Measurements from ENCODE around the gene IFT122. TPM values are rescaled to one million over a fixed set of nuclear protein-coding genes. Genes with fewer than 3 reads are reported as not detected.
"Not testable (repeated sequence)": the region's sequence is repeated elsewhere in the genome, so short reads cannot be mapped to it uniquely, and the experiment has no call there.

Gene IFT122
- total RNA-seq, 4 donors from 2014 or later: 9.5 to 47.6 (median 24.5) TPM

DNA sequence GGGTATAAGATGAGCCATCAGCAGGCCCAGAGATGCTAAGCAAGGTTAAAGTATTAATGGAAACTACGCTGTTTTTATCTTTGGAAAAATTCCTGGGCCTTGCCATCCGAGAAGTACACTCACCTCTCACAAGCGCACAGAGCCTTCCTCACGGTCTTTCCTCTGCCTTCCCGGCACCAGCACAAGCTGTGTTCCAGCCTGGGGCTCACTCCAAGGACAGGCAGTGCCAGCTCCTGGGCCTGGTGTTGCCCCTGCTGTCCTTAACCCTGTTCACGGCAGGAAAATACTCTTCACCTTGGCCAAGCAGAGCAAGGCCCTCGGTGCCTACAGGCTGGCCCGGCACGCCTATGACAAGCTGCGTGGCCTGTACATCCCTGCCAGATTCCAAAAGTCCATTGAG is 74.1 kb downstream of the IFT122 start:
- Histone ChIP-seq H3K36me3 (peaks cover 83% of the 10 kb centered on the region), H3K4me3 (no peak overlapping the region), H3K27me3 (no peaks in the 10 kb centered on the region), H3K4me1 (no peaks in the 10 kb centered on the region), H3K9me3 (no peaks in the 10 kb centered on the region), H3K27ac (no peak overlapping the region)
- no peak for TF ChIP-seq POLR2AphosphoS5 (IDR thresholded peaks at IDR 0.05)
- no peak for TF ChIP-seq CTCF (IDR thresholded peaks at IDR 0.05)
- no peak for TF ChIP-seq POLR2A (IDR thresholded peaks at IDR 0.05)
- no peak for TF ChIP-seq EP300 (IDR thresholded peaks at IDR 0.05)
- DNase-seq (ENCODE audit: low spot score in 2 of 2): no peak
- WGBS: 83% methylated on average over 10 of the region's 10 CpGs

GRCh38 chr3:129514563-129514962 is 74.5 kb downstream of the IFT122 start:
- Histone ChIP-seq H3K9me3 (no peaks in the 10 kb centered on the region), H3K36me3 (peaks cover 87% of the 10 kb centered on the region), H3K27me3 (no peaks in the 10 kb centered on the region), H3K27ac (no peak overlapping the region), H3K4me1 (no peaks in the 10 kb centered on the region), H3K4me3 (no peak overlapping the region)
- TF ChIP-seq POLR2AphosphoS5 (IDR thresholded peaks at IDR 0.05) (no peak), CTCF (IDR thresholded peaks at IDR 0.05) (no peak), EP300 (IDR thresholded peaks at IDR 0.05) (no peak), POLR2A (IDR thresholded peaks at IDR 0.05) (no peak)
- WGBS: 98% methylated on average over 6 of the region's 6 CpGs
- DNase-seq (ENCODE audit: low spot score in 2 of 2): no peak

GRCh38 chr3:129515108-129515820 is 75.2 kb downstream of the IFT122 start:
- not testable (repeated sequence) for H3K27ac ChIP-seq; H3K4me3 ChIP-seq; H3K4me1 ChIP-seq; DNase-seq (ENCODE audit: low spot score in 2 of 2); H3K9me3 ChIP-seq; H3K27me3 ChIP-seq
- 93% methylated on average over 10 of the region's 25 CpGs for WGBS
- peaks cover 84% of the 10 kb centered on the region for H3K36me3 ChIP-seq

GRCh38 chr3:129515821-129516432 is 75.9 kb downstream of the IFT122 start:
- DNase-seq (ENCODE audit: low spot score in 2 of 2); H3K27me3 ChIP-seq; H3K4me1 ChIP-seq; H3K9me3 ChIP-seq; H3K4me3 ChIP-seq; H3K27ac ChIP-seq: not testable (repeated sequence)
- 74% methylated on average over 3 of the region's 7 CpGs for WGBS
- peaks cover 84% of the 10 kb centered on the region for H3K36me3 ChIP-seq

DNA sequence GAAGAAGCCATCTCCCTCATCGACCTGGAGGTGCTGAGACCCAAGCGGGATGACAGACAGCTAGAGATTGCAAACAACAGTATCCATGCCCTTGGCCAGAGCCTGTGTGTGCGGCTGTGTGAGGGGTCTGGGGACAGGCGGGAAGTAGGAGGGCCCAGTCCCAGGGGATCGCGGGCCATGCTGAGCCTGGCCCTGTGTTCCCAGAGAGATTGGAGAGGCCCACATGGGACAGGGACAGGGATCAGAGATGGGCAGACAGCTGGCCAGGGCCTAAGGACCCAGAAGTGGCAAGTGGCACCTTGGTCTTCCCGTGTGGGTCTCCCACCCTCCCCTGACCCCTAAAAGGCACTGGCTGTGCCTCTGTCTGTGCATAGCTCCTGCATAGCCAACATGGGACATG is 77.5 kb downstream of the IFT122 start:
- Histone ChIP-seq H3K36me3 (peaks cover 70% of the 10 kb centered on the region), H3K4me3 (no peak overlapping the region), H3K27ac (no peak overlapping the region), H3K9me3 (no peaks in the 10 kb centered on the region), H3K4me1 (no peaks in the 10 kb centered on the region), H3K27me3 (no peaks in the 10 kb centered on the region)
- TF ChIP-seq POLR2AphosphoS5 (IDR thresholded peaks at IDR 0.05): no peak
- TF ChIP-seq EP300 (IDR thresholded peaks at IDR 0.05): no peak
- no peak for TF ChIP-seq CTCF (IDR thresholded peaks at IDR 0.05)
- no peak for TF ChIP-seq POLR2A (IDR thresholded peaks at IDR 0.05)
- DNase-seq (ENCODE audit: low spot score in 2 of 2): no peak
- WGBS: 89% methylated on average over 6 of the region's 7 CpGs

DNA sequence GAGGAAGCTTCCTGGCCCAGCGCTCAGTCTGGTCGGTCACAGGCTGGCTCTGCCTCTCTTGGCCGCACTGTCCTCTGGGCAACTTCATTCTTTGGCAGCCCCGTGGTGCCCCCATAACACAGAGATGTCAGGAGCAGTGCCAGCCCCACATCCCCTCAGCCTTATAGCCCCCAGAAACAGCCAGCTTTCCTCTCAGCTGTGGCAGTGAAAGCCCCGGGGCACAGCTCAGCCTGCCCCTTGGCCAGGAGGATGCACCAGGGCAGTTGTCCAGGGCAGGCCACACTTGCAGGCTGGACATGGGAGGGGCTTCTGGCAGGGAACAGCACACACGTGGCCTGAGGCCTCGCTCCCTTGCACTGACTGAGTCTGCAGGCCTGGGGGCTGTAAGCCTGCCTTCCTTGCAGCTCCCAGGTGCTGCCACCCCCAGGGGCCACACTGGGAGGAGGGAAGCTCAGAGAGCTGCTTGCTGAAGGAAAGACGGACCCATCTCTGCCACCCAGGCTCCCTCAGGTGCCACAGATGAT is 78.1 kb downstream of the IFT122 start:
- no peak overlapping the region for H3K27ac ChIP-seq
- WGBS: 90% methylated on average over 6 of the region's 8 CpGs
- no peak for DNase-seq (ENCODE audit: low spot score in 2 of 2)
- H3K4me3 ChIP-seq: no peak overlapping the region
- H3K36me3 ChIP-seq: peaks cover 65% of the 10 kb centered on the region
- TF ChIP-seq POLR2A (IDR thresholded peaks at IDR 0.05): no peak
- no peak for TF ChIP-seq CTCF (IDR thresholded peaks at IDR 0.05)
- TF ChIP-seq EP300 (IDR thresholded peaks at IDR 0.05): no peak
- no peak for TF ChIP-seq POLR2AphosphoS5 (IDR thresholded peaks at IDR 0.05)
- no peaks in the 10 kb centered on the region for H3K27me3 ChIP-seq
- H3K9me3 ChIP-seq: no peaks in the 10 kb centered on the region
- no peaks in the 10 kb centered on the region for H3K4me1 ChIP-seq
